ENCODE measurements around the gene GUCY1A2. TPM values are rescaled to one million over a fixed set of nuclear protein-coding genes. Genes with fewer than 3 reads are reported as not detected.

Gene GUCY1A2
- total RNA-seq, 1 experiment from 2014 or later: 0.55 TPM

DNA sequence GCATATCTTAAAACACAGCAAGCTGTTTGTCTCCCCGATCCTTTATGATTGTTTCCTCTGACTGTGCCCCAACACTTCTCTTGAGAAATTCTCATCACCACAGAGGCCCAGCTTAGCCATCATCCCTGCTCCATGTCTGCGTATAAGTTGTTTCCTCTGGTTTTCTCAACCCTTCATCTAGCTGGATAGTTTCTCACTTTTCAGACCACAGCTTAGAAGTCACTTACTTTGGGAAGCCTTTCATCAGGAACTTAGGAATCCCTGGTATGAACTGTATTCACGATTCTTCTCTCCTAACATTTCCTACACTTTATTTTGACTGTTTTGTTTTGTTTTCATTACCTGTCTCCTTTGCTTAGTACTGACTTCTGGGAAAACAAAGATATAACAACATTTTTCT lies 295.2 kb downstream of the GUCY1A2 start:
- Histone ChIP-seq H2BK120ac (ENCODE audit: low read depth, low read length, poor library complexity, severe bottlenecking) (no peak overlapping the region), H3K4me1 (ENCODE audit: insufficient read depth, low read length) (no peaks in the 10 kb centered on the region), H4K8ac (replicated peaks; ENCODE audit: insufficient read length, low read depth, low read length) (no peak overlapping the region), H3K23me2 (ENCODE audit: insufficient read length, low read depth, low read length, poor library complexity, severe bottlenecking) (no peaks in the 10 kb centered on the region), H3T11ph (ENCODE audit: low read length) (no peak overlapping the region), H2BK5ac (ENCODE audit: insufficient read length, low read length) (no peak overlapping the region), H3K14ac (ENCODE audit: insufficient read depth, low read length) (no peak overlapping the region), H4K20me1 (ENCODE audit: control insufficient read depth, insufficient read depth, insufficient read length) (no peaks in the 10 kb centered on the region), H4K91ac (ENCODE audit: insufficient read length, low read depth, low read length) (no peak overlapping the region), H3K79me1 (ENCODE audit: insufficient read depth, low read depth, low read length, poor library complexity, severe bottlenecking) (no peaks in the 10 kb centered on the region), H4K5ac (ENCODE audit: insufficient read length, low read depth, low read length) (no peak overlapping the region), H2AFZ (ENCODE audit: low read length) (no peak overlapping the region), H2BK15ac (ENCODE audit: low read depth, low read length) (no peak overlapping the region), H3K23ac (ENCODE audit: insufficient read length, low read depth, low read length) (no peak overlapping the region), H3K4me2 (ENCODE audit: insufficient read depth, insufficient read length, low read length) (no peak overlapping the region), H3K79me2 (ENCODE audit: insufficient read depth, low read length) (no peaks in the 10 kb centered on the region), H3K9me3 (ENCODE audit: control insufficient read depth, low read depth, low read length) (no peaks in the 10 kb centered on the region), H3K27ac (ENCODE audit: insufficient read length, low read depth, low read length) (no peak overlapping the region), H3K27me3 (ENCODE audit: insufficient read depth, low read length) (no peaks in the 10 kb centered on the region), H2BK12ac (ENCODE audit: insufficient read length, low read depth, low read length) (no peak overlapping the region), H2BK20ac (ENCODE audit: low read depth, low read length, poor library complexity, severe bottlenecking) (no peak overlapping the region), H3K9ac (ENCODE audit: extremely low read depth, insufficient read length, low read length) (no peak overlapping the region), H3K18ac (ENCODE audit: insufficient read length, low read depth, low read length) (no peak overlapping the region), H2AK5ac (ENCODE audit: insufficient read length, low read length) (no peak overlapping the region), H3K4ac (ENCODE audit: low read depth, low read length) (no peak overlapping the region), H3K56ac (ENCODE audit: insufficient read length, low read depth, low read length) (no peak overlapping the region)
- Mint-ChIP-seq H3K27me3 (ENCODE audit: low read depth) (no peaks in the 10 kb centered on the region), H3K9me3 (no peaks in the 10 kb centered on the region), H3K4me1 (no peaks in the 10 kb centered on the region), H3K27ac (peak overlapping the region in 2 of 3 experiments; percentile 62 to 88; a peak in 3 of 7 replicates), H3K4me3 (no peak overlapping the region), H3K36me3 (ENCODE audit: insufficient read depth in 1 of 3, low read depth in 3 of 3) (no peaks in the 10 kb centered on the region)
- DNase-seq: no peak
- TF ChIP-seq, protein P1, sequence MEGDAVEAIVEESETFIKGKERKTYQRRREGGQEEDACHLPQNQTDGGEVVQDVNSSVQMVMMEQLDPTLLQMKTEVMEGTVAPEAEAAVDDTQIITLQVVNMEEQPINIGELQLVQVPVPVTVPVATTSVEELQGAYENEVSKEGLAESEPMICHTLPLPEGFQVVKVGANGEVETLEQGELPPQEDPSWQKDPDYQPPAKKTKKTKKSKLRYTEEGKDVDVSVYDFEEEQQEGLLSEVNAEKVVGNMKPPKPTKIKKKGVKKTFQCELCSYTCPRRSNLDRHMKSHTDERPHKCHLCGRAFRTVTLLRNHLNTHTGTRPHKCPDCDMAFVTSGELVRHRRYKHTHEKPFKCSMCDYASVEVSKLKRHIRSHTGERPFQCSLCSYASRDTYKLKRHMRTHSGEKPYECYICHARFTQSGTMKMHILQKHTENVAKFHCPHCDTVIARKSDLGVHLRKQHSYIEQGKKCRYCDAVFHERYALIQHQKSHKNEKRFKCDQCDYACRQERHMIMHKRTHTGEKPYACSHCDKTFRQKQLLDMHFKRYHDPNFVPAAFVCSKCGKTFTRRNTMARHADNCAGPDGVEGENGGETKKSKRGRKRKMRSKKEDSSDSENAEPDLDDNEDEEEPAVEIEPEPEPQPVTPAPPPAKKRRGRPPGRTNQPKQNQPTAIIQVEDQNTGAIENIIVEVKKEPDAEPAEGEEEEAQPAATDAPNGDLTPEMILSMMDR (conservative IDR thresholded peaks at IDR 0.05): no peak
- no CpG with 5 or more reads among the region's 3 CpGs for WGBS (ENCODE audit: extremely low coverage, insufficient read length, low lambda C conversion rate)

Measured in H9 (cell line).